C4-2B (cell line): ENCODE data around the gene NRG3.

Source experiments
- H3K27ac ChIP-seq: fragments of 450-650 bp; 2 replicates; pipeline ENCODE4 v1.5.1; 2017
- ZFX ChIP-seq: fragments of 450-650 bp; IDR thresholded peaks from 2 replicates; pipeline ENCODE4 v1.6.1; 2017
- TF ChIP-seq, protein P1 (sequence below): fragments of 450-650 bp; conservative IDR thresholded peaks from 2 replicates; pipeline ENCODE4 v1.5.1; 2017; ENCODE audit warnings: mild to moderate bottlenecking

The NRG3 gene

DNA sequence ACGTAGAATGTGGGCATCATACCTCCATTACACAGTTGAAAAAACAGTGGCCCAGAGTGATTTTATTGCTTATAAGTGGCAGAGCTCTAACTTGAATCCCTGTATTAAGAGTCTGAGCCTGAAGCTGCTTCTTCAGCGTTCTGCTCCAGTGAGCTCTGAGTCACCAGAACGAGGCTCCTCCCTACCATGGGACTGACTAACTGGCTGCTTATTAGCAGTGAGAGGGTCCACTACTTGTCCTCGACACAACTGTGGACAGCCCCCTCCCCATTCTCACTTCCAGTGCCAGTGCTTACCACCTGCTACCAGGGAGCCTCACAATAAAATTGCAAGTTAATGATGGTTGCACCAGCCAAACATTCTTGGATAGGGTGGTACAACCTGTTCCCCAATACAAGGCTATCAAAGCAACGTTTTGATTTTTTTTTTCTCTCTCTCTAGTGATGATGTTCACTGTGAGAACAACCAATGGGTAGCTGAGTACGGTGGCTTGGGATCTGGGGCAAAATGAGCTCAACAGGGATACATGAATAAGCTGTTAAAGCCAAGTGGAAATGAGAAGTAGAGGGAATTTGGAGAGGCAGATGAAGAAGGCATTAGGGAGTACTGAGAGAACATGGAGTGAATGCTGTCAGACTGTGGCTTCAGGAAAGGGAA, 2.7 kb upstream of the NRG3 start:
- no peak overlapping the region for H3K27ac ChIP-seq
- TF ChIP-seq ZFX: no peak
- TF ChIP-seq, protein P1, sequence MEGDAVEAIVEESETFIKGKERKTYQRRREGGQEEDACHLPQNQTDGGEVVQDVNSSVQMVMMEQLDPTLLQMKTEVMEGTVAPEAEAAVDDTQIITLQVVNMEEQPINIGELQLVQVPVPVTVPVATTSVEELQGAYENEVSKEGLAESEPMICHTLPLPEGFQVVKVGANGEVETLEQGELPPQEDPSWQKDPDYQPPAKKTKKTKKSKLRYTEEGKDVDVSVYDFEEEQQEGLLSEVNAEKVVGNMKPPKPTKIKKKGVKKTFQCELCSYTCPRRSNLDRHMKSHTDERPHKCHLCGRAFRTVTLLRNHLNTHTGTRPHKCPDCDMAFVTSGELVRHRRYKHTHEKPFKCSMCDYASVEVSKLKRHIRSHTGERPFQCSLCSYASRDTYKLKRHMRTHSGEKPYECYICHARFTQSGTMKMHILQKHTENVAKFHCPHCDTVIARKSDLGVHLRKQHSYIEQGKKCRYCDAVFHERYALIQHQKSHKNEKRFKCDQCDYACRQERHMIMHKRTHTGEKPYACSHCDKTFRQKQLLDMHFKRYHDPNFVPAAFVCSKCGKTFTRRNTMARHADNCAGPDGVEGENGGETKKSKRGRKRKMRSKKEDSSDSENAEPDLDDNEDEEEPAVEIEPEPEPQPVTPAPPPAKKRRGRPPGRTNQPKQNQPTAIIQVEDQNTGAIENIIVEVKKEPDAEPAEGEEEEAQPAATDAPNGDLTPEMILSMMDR: no peak

DNA sequence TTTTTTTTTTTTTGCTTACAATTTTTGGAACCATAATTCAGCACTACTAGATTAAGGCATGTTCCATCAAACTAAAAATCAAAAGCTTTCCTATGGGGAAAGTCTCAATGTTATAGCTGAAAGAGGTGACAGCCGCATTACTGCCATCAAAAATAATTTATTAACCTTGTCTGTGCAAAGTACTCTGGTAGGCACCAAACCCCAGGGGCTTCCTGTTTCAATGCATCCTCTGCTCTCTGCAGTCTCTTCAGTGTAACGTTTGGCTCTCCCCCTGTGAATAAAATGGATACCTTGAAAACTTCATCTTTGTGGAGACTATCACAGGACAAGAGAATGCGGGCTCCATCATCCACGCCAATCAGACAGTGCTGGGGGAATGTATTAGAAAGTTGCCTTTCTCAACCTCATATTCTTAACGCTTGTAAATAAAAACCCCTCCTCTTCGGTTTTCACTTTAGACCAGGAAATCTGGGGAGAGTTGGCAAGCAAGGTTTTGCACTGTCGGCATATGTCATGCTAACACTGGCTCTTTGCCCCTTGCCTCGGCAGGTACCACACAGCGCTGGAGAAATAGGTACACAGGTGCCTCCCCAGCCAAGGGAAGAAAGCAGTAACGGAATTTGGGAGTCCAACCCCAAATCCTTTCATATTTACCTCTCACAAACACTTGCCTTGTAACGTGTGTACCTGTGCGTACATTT, 1.6 kb upstream of the NRG3 start:
- TF ChIP-seq, protein P1: no peak
- no peak for TF ChIP-seq ZFX
- H3K27ac ChIP-seq: no peak overlapping the region

DNA sequence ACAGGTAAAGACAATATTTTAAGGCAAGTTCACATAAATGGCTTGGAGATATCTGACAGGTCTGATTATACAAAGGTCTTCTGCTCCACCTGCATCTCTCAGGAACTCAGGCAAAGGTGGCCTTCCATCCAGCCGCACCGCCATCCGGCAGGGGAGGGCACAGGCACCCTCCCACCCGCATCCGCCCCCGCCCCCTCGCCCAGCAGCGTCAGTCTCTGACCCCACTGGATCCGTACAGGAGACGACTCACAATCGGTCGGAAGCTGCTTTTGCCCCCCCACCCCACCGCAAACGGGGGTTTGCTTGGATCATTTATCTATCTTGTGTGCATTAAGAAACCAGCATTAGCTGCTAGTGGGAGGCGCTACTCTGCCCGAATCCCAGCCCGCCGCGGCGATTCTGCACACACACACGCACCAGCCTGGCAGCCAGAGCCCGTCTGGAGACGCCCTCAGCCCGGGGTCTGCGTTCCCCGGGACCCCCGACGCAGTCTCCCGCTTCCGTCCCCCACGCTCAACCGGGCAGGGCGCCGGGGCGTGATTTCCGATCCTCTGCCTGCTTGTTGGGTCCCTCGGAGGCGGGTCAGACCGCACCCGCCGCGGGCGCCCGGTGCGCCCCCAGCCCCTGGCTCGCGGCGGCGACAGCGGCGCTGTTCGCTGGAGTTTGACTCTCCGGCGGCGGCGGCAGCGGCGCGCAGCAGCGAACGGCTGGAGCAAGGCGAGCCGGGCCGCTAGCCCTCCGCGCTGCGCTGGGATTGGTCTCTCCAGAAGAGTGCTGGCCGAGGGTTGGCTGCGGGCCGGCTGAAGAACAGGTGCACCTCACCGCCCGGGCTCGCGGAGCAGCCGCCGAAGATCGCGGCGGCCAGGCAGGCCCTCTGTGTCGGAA, 820 bp upstream of the NRG3 start:
- H3K27ac ChIP-seq: no peak overlapping the region
- TF ChIP-seq, protein P1: peak; percentile 15
- TF ChIP-seq ZFX: no peak

DNA sequence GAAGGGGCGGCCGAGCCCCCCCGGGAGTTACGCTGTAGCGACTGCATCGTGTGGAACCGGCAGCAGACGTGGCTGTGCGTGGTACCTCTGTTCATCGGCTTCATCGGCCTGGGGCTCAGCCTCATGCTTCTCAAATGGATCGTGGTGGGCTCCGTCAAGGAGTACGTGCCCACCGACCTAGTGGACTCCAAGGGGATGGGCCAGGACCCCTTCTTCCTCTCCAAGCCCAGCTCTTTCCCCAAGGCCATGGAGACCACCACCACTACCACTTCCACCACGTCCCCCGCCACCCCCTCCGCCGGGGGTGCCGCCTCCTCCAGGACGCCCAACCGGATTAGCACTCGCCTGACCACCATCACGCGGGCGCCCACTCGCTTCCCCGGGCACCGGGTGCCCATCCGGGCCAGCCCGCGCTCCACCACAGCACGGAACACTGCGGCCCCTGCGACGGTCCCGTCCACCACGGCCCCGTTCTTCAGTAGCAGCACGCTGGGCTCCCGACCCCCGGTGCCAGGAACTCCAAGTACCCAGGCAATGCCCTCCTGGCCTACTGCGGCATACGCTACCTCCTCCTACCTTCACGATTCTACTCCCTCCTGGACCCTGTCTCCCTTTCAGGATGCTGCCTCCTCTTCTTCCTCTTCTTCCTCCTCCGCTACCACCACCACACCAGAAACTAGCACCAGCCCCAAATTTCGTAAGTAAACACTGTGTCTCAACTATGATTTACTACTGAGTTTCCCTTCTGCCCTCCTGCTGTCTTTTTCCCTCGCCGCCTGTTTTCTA, 666 bp downstream of the NRG3 start:
- TF ChIP-seq, protein P1: no peak
- TF ChIP-seq ZFX: no peak
- H3K27ac ChIP-seq: no peak overlapping the region

DNA sequence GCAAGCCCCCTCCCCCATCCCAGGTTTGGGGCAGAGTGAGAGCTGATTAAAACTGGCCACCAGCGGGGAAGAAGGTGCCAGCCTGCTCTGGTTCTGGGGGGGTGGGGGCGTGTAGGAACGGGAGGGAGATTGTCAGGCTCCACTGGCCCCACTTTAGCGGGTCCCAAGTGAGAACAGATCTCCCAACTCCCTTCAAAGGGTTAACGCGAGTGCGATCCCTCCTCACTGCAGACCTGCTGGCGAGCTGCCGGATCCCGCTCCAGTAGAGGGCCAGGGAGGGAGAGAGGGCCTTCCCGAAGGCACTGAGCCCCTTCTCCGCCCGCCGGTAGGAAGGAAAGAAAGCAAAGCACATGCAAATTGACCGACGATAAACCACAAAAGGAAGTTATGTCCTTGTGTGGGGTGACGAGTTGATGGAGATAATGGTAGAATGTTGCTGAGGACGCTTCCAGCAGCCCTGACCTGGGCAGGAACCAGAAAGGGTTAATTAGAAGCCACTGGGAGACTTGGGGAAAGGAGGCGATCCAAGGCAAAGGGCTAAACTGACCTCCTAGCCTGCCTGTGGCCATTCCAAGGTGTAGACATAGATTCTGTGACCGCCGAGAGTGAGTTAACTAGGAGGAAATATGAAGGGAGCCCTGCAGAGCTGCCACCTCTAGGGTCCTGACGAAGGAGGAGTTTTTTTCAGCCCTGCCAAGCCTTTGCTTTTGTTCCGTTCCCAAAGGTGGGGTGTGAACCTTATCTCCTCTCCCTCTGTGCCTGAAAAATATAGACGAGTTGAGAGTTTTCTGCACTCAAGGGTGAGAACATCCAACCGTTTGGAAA, 1.5 kb downstream of the NRG3 start:
- no peak overlapping the region for H3K27ac ChIP-seq
- TF ChIP-seq ZFX: no peak
- TF ChIP-seq, protein P1: no peak

DNA sequence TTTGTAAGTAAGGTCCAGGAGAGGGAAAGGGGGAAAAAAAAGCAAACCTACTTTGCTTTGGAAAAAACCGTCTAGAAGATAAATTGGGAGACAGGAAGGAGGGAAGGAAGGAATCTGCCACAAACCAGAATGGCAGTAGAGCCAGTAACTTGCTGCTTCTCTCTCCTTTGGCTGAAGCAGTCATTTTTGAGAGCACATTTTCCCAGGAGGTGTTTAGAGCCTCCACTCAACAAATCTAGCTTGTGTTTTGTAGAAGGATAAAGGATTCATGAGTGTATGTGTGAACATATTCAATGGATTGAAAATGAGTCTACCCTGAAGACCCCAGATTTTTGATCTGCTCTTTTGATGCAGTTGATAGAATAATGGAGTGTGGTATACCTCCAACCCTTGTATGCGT, 2.6 kb downstream of the NRG3 start:
- H3K27ac ChIP-seq: no peak overlapping the region

More for the DNA sequence above, 2.6 kb downstream of the NRG3 start:
- TF ChIP-seq, protein P1: no peak
- no peak for TF ChIP-seq ZFX
